Liver (tissue), 9 donors: Measurements from ENCODE around the gene ALCAM. TPM values are rescaled to one million over a fixed set of nuclear protein-coding genes. Genes with fewer than 3 reads are reported as not detected.

Experiments used
- DNase-seq: peaks from one replicate; pipeline ENCODE4 v3.0.0-alpha.2; 2017; ENCODE audit warnings: low spot score
- H3K27ac ChIP-seq, 2 donors: one replicate each; pipeline ENCODE4 v1.7.0; 2013; ENCODE audit warnings: inconsistent platforms in 2 of 2, low read length in 2 of 2, control low read depth in 1 of 2, low read depth in 1 of 2, mild to moderate bottlenecking in 1 of 2
- H3K27me3 ChIP-seq, 4 donors: one replicate each; pipeline versions ENCODE4 v1.6.1 to v1.7.0; 2013; ENCODE audit warnings: low read length in 3 of 4, inconsistent platforms in 1 of 4, mild to moderate bottlenecking in 1 of 4, moderate library complexity in 1 of 4; ENCODE audit not compliant: control insufficient read depth in 4 of 4, insufficient read depth in 4 of 4
- H3K36me3 ChIP-seq, 4 donors: one replicate each; pipeline versions ENCODE4 v1.6.1 to v1.7.0; 2013; ENCODE audit warnings: low read length in 3 of 4, mild to moderate bottlenecking in 3 of 4, low read depth in 1 of 4, moderate library complexity in 1 of 4; ENCODE audit not compliant: control insufficient read depth in 4 of 4, insufficient read depth in 3 of 4
- H3K4me1 ChIP-seq, 4 donors: one replicate each; pipeline versions ENCODE4 v1.6.1 to v1.7.0; 2013; ENCODE audit warnings: low read length in 3 of 4, mild to moderate bottlenecking in 3 of 4, moderate library complexity in 1 of 4; ENCODE audit not compliant: control insufficient read depth in 4 of 4, insufficient read depth in 4 of 4
- H3K4me3 ChIP-seq, 3 donors: one replicate each; pipeline versions ENCODE4 v1.6.1 to v1.7.0; 2013; ENCODE audit warnings: low read length in 3 of 3, control low read depth in 1 of 3, low read depth in 1 of 3, mild to moderate bottlenecking in 1 of 3
- H3K9ac ChIP-seq, 2 donors: one replicate each; pipeline ENCODE4 v1.7.0; 2013; ENCODE audit warnings: low read length in 2 of 2, mild to moderate bottlenecking in 2 of 2, moderate library complexity in 2 of 2, control low read depth in 1 of 2, low read depth in 1 of 2
- H3K9me3 ChIP-seq, 4 donors: one replicate each; pipeline versions ENCODE4 v1.6.1 to v1.7.0; 2013; ENCODE audit warnings: low read length in 3 of 4; ENCODE audit not compliant: control insufficient read depth in 4 of 4
- FOXA1 ChIP-seq: IDR thresholded peaks from 2 replicates; pipeline ENCODE4 v1.6.1; 2016; ENCODE audit warnings: antibody characterized with exemption
- GABPA ChIP-seq, 2 donors: IDR thresholded peaks in 1 of 2; conservative IDR thresholded peaks in 1 of 2; 2 replicates each; pipeline ENCODE4 v1.6.1; 2016; ENCODE audit warnings: antibody characterized with exemption in 2 of 2, mild to moderate bottlenecking in 1 of 2, moderate library complexity in 1 of 2
- HNF4A ChIP-seq, 2 donors: conservative IDR thresholded peaks; 2 replicates each; pipeline ENCODE4 v1.6.1; 2016; ENCODE audit warnings: antibody characterized with exemption in 2 of 2, mild to moderate bottlenecking in 2 of 2
- HNF4G ChIP-seq: IDR thresholded peaks from 2 replicates; pipeline ENCODE4 v1.6.1; 2016; ENCODE audit warnings: antibody characterized with exemption
- NR2F2 ChIP-seq: IDR thresholded peaks from 2 replicates; pipeline ENCODE4 v1.6.1; 2016; ENCODE audit warnings: antibody characterized with exemption
- RAD21 ChIP-seq, 2 donors: IDR thresholded peaks; 2 replicates each; pipeline ENCODE4 v1.6.1; 2016; ENCODE audit warnings: antibody characterized with exemption in 2 of 2, mild to moderate bottlenecking in 2 of 2
- RXRA ChIP-seq, 2 donors: IDR thresholded peaks; 2 replicates each; pipeline ENCODE4 v1.6.1; 2017 to 2018; ENCODE audit warnings: antibody characterized with exemption in 2 of 2, mild to moderate bottlenecking in 1 of 2
- SP1 ChIP-seq: IDR thresholded peaks from 2 replicates; pipeline ENCODE4 v1.6.1; 2018; ENCODE audit warnings: antibody characterized with exemption, mild to moderate bottlenecking
- TAF1 ChIP-seq: conservative IDR thresholded peaks from 2 replicates; pipeline ENCODE4 v1.6.1; 2016; ENCODE audit warnings: antibody characterized with exemption, mild to moderate bottlenecking
- whole genome bisulfite sequencing: extraction: QIAGEN DNeasy Blood & Tissue Kit; methylation state at CpG from one replicate; pipeline ENCODE4 v1.1.7; 2013; 5-methylcytosine and 5-hydroxymethylcytosine counted together
- polyA plus RNA-seq, 2 donors: library from polyadenylated mRNA; stranded (reverse) in 1 of 2; unstranded in 1 of 2; fragments of 200-250 nt in 1 of 2; fragments of >200 nt in 1 of 2; fragmentation: Nextera tagmentation in 1 of 2; extraction: Ambion mirVana in 1 of 2; gene quantifications; one replicate each; pipeline versions ENCODE4 v1.2.1 to v1.2.3, GENCODE V29; 2013 to 2015
- total RNA-seq, 2 donors: library from RNA; depleted of rRNA; stranded (reverse); fragments of >200 nt; gene quantifications; one replicate each; pipeline ENCODE4 v1.2.3, GENCODE V29; 2014
- TF ChIP-seq, protein P1 (sequence below): IDR thresholded peaks from 2 replicates; pipeline ENCODE4 v1.6.1; 2016; ENCODE audit warnings: antibody characterized with exemption
- TF ChIP-seq, protein P2 (sequence below): IDR thresholded peaks from 2 replicates; pipeline ENCODE4 v1.6.1; 2016; ENCODE audit warnings: antibody characterized with exemption
- TF ChIP-seq, protein P3 (sequence below): IDR thresholded peaks from 2 replicates; pipeline ENCODE4 v1.6.1; 2016; ENCODE audit warnings: antibody characterized with exemption, mild to moderate bottlenecking
- TF ChIP-seq, protein P4 (sequence below): IDR thresholded peaks from 2 replicates; pipeline ENCODE4 v1.6.1; 2016; ENCODE audit warnings: antibody characterized with exemption
- donor health status: healthy.
- donor health status: healthy.
- donor health status: healthy.
- donor health status: healthy.
- donor health status: healthy.

Gene ALCAM
- total and polyA plus RNA-seq, 4 donors: 14.2 to 62.0 (median 32.3) TPM

DNA sequence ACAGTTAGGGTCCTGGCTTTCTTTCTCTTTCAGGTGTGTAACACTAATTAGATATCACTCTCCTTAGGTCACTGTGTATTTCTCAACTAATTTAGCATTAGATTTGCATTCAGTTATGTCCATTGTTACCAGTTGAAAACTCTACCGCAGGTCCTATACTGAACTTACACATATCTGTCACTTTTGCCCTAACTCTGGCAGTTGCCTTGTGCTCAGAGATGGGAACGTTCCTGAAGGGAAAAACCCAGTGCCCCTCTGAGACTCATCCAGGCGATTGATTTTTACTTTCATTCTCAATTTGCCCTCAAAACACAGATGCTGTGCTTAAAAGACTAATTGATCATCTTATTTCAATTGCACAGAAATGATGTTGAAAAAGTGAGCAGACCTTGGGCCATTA, 249.1 kb downstream of the ALCAM start (continued):
- TF ChIP-seq, protein P1, sequence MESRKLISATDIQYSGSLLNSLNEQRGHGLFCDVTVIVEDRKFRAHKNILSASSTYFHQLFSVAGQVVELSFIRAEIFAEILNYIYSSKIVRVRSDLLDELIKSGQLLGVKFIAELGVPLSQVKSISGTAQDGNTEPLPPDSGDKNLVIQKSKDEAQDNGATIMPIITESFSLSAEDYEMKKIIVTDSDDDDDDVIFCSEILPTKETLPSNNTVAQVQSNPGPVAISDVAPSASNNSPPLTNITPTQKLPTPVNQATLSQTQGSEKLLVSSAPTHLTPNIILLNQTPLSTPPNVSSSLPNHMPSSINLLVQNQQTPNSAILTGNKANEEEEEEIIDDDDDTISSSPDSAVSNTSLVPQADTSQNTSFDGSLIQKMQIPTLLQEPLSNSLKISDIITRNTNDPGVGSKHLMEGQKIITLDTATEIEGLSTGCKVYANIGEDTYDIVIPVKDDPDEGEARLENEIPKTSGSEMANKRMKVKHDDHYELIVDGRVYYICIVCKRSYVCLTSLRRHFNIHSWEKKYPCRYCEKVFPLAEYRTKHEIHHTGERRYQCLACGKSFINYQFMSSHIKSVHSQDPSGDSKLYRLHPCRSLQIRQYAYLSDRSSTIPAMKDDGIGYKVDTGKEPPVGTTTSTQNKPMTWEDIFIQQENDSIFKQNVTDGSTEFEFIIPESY: no peak
- TF ChIP-seq RXRA (IDR thresholded peaks at IDR 0.05) (no peak), TAF1 (no peak), GABPA (IDR thresholded peaks at IDR 0.05 in 1 of 2, conservative IDR thresholded peaks at IDR 0.05 in 1 of 2) (no peak)

DNA sequence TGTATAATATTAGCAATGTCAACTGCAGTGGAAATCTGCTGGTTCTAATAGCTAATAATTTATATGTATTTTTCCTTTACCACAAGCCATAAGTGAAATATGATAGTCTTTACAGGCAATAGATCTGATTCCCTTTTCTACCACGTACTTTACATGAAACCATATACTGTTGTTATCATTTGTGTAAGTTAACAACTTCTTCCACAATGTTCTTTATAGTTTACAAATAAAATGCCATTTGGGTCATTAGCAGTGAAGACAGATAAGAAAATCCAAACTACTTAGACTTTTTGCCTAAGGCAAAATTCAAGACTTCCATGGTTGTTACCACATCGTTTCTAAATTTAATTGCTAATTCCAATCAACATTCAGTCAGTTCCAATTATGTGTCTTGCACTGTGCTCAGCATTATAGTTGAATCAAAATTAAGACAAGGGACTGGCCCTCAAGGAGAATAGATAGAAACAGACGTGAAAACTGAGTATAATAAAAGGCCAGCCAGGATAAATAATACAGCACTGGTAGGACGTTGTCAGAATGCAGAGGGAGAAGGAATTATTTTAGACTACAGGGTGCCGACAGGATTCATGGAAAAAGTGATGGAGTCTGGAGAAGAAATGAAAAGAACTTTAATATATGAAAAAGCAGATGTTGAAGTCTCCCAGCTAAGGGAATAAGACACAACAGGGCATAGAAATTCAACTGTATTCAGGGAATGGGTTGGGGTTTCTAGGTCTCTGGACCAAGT, 249.8 kb downstream of the ALCAM start:
- Histone ChIP-seq H3K4me1 (no peaks in the 10 kb centered on the region), H3K9ac (no peak overlapping the region), H3K27me3 (no peaks in the 10 kb centered on the region), H3K27ac (no peak overlapping the region), H3K9me3 (no peaks in the 10 kb centered on the region), H3K36me3 (no peaks in the 10 kb centered on the region), H3K4me3 (no peak overlapping the region)
- DNase-seq: no peak
- WGBS: 70% methylated on average over 5 of the region's 5 CpGs
- TF ChIP-seq HNF4A (conservative IDR thresholded peaks at IDR 0.05) (no peak), SP1 (no peak), NR2F2 (no peak), FOXA1 (no peak), RAD21 (IDR thresholded peaks at IDR 0.05) (no peak), GABPA (IDR thresholded peaks at IDR 0.05 in 1 of 2, conservative IDR thresholded peaks at IDR 0.05 in 1 of 2) (no peak), HNF4G (no peak), RXRA (IDR thresholded peaks at IDR 0.05) (no peak)
- TF ChIP-seq, protein P2, sequence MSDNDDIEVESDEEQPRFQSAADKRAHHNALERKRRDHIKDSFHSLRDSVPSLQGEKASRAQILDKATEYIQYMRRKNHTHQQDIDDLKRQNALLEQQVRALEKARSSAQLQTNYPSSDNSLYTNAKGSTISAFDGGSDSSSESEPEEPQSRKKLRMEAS: no peak
- TF ChIP-seq, protein P3, sequence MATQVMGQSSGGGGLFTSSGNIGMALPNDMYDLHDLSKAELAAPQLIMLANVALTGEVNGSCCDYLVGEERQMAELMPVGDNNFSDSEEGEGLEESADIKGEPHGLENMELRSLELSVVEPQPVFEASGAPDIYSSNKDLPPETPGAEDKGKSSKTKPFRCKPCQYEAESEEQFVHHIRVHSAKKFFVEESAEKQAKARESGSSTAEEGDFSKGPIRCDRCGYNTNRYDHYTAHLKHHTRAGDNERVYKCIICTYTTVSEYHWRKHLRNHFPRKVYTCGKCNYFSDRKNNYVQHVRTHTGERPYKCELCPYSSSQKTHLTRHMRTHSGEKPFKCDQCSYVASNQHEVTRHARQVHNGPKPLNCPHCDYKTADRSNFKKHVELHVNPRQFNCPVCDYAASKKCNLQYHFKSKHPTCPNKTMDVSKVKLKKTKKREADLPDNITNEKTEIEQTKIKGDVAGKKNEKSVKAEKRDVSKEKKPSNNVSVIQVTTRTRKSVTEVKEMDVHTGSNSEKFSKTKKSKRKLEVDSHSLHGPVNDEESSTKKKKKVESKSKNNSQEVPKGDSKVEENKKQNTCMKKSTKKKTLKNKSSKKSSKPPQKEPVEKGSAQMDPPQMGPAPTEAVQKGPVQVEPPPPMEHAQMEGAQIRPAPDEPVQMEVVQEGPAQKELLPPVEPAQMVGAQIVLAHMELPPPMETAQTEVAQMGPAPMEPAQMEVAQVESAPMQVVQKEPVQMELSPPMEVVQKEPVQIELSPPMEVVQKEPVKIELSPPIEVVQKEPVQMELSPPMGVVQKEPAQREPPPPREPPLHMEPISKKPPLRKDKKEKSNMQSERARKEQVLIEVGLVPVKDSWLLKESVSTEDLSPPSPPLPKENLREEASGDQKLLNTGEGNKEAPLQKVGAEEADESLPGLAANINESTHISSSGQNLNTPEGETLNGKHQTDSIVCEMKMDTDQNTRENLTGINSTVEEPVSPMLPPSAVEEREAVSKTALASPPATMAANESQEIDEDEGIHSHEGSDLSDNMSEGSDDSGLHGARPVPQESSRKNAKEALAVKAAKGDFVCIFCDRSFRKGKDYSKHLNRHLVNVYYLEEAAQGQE: no peak
- TF ChIP-seq, protein P1: no peak
- TF ChIP-seq, protein P4, sequence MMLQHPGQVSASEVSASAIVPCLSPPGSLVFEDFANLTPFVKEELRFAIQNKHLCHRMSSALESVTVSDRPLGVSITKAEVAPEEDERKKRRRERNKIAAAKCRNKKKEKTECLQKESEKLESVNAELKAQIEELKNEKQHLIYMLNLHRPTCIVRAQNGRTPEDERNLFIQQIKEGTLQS: no peak
